ENCODE results near the gene MRPL41.
"Not testable (repeated sequence)": the region's sequence is repeated elsewhere in the genome, so short reads cannot be mapped to it uniquely, and the experiment has no call there.

Gene MRPL41

GRCh38 chr9:137550958-137551263 lies 768 bp upstream of the MRPL41 start:
- not testable (repeated sequence) for H3K9me3 ChIP-seq (ENCODE audit: low read length); H3K27me3 ChIP-seq (ENCODE audit: insufficient read depth, low read length); H2AFZ ChIP-seq (ENCODE audit: low read depth, low read length); H3K4me1 ChIP-seq (ENCODE audit: insufficient read depth, low read length)
- peak overlapping the region; percentile 57 for H3K4me3 ChIP-seq (ENCODE audit: low read length)
- H3K36me3 ChIP-seq (ENCODE audit: insufficient read depth, low read length): peaks cover 16% of the 10 kb centered on the region

GRCh38 chr9:137552022-137552768 lies 516 bp downstream of the MRPL41 start:
- Histone ChIP-seq H3K36me3 (ENCODE audit: insufficient read depth, low read length) (peaks cover 26% of the 10 kb centered on the region), H3K9me3 (ENCODE audit: low read length) (peaks cover 3% of the 10 kb centered on the region), H3K27me3 (ENCODE audit: insufficient read depth, low read length) (no peaks in the 10 kb centered on the region), H2AFZ (ENCODE audit: low read depth, low read length) (peak overlapping the region; percentile 53), H3K4me1 (ENCODE audit: insufficient read depth, low read length) (peaks cover 9% of the 10 kb centered on the region), H3K4me3 (ENCODE audit: low read length) (peak overlapping the region; percentile 57)

DNA sequence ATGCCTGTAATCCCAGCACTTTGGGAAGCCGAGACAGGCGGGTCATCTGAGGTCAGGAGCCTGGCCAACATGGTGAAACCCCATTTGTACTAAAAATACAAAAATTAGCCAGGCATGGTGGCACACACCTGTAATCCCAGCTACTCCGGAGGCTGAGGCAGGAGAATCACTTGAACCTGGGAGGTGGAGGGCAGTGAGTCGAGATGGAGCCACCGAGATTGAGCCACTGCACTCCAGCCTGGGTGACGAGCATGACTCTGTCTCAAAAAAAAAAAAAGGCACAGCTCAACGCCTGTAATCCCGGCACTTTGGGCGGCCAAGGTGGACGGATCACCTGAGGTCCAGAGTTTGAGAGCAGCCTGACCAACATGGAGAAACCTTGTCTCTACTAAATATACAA lies 2.0 kb downstream of the MRPL41 start:
- H3K4me1 ChIP-seq (ENCODE audit: insufficient read depth, low read length); H3K9me3 ChIP-seq (ENCODE audit: low read length); H2AFZ ChIP-seq (ENCODE audit: low read depth, low read length); H3K4me3 ChIP-seq (ENCODE audit: low read length); H3K27me3 ChIP-seq (ENCODE audit: insufficient read depth, low read length): not testable (repeated sequence)
- peaks cover 26% of the 10 kb centered on the region for H3K36me3 ChIP-seq (ENCODE audit: insufficient read depth, low read length)

DNA sequence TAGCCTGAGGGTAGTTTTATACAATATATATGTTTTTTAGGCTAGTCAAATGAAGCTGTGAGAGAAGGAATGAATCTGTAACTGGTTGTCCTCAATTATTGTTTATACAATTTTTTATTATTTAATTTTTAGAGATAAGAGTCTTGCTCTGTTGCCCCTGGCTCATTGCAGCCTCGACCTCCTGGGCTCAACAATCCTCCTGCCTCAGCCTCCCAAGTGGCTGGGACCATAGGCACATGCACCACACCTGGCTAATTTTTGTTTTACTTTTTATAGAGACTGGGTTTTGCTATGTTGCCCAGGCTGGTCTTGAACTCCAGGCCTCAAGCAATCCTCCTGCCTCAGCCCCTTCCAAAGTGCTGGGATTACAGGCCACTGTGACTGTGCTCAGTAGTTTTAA lies 2.7 kb downstream of the MRPL41 start:
- Histone ChIP-seq H3K4me3 (ENCODE audit: low read length) (no peak overlapping the region), H2AFZ (ENCODE audit: low read depth, low read length) (no peak overlapping the region), H3K36me3 (ENCODE audit: insufficient read depth, low read length) (peaks cover 26% of the 10 kb centered on the region), H3K9me3 (ENCODE audit: low read length) (no peaks in the 10 kb centered on the region), H3K27me3 (ENCODE audit: insufficient read depth, low read length) (no peaks in the 10 kb centered on the region), H3K4me1 (ENCODE audit: insufficient read depth, low read length) (peaks cover 9% of the 10 kb centered on the region)

DNA sequence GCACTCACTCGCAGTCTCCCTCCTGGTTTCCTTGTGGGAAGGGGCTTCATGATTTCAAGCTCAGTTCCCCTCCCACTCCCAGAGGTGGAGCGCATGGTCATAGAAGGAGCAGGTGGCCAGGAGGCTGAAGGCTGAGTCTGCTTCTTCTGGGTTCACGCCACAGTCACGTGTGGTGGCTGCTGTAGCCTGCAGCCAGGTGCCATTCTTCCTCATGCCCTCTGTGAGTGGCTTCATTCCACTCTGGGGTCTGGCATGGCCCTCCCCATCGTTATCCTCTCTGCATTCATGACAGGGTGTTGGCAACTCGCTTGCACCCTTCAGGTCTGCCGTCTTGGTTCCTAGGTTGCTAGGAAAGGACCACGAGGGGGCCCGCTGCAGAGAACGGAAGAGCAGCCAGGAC lies 3.5 kb downstream of the MRPL41 start:
- Histone ChIP-seq H3K9me3 (ENCODE audit: low read length) (no peaks in the 10 kb centered on the region), H3K36me3 (ENCODE audit: insufficient read depth, low read length) (peaks cover 33% of the 10 kb centered on the region), H3K4me1 (ENCODE audit: insufficient read depth, low read length) (peaks cover 2% of the 10 kb centered on the region), H2AFZ (ENCODE audit: low read depth, low read length) (no peak overlapping the region), H3K27me3 (ENCODE audit: insufficient read depth, low read length) (no peaks in the 10 kb centered on the region), H3K4me3 (ENCODE audit: low read length) (no peak overlapping the region)

- no peak overlapping the region for H2AFZ ChIP-seq (ENCODE audit: low read depth, low read length)
- H3K36me3 ChIP-seq (ENCODE audit: insufficient read depth, low read length): peaks cover 36% of the 10 kb centered on the region
- H3K4me1 ChIP-seq (ENCODE audit: insufficient read depth, low read length): no peaks in the 10 kb centered on the region
- no peaks in the 10 kb centered on the region for H3K27me3 ChIP-seq (ENCODE audit: insufficient read depth, low read length)
- H3K9me3 ChIP-seq (ENCODE audit: low read length): no peaks in the 10 kb centered on the region
- no peak overlapping the region for H3K4me3 ChIP-seq (ENCODE audit: low read length)
Observed at GRCh38 chr9:137556069-137556838, 4.6 kb downstream of the MRPL41 start.

DNA sequence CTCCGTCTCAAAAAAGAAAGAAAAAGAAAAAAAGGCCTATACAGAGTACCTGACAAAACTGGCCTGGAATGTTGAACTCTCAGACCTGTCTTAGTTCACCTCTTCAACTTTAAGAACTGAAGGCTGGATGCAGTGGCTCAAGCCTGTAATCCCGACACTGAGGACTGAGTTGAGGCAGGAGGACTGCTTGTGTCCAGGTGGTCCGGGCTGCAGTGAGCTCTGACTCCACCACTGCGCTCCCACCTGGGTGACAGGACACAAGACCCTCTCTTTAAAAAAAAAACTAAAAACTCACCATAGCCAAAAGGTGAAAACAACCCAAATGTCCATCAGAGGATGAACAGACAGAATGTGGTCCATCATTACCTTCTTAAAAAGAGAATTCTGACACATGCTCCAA lies 6.4 kb downstream of the MRPL41 start:
- no peaks in the 10 kb centered on the region for H3K4me1 ChIP-seq (ENCODE audit: insufficient read depth, low read length)
- peaks cover 47% of the 10 kb centered on the region for H3K36me3 ChIP-seq (ENCODE audit: insufficient read depth, low read length)
- H2AFZ ChIP-seq (ENCODE audit: low read depth, low read length): no peak overlapping the region

GRCh38 chr9:137564134-137564533 lies 12.5 kb downstream of the MRPL41 start:
- Histone ChIP-seq H3K27me3 (ENCODE audit: insufficient read depth, low read length) (no peaks in the 10 kb centered on the region), H2AFZ (ENCODE audit: low read depth, low read length) (no peak overlapping the region), H3K36me3 (ENCODE audit: insufficient read depth, low read length) (peaks cover 45% of the 10 kb centered on the region), H3K4me1 (ENCODE audit: insufficient read depth, low read length) (no peaks in the 10 kb centered on the region), H3K9me3 (ENCODE audit: low read length) (no peaks in the 10 kb centered on the region), H3K4me3 (ENCODE audit: low read length) (no peak overlapping the region)

More for the DNA sequence above, 6.4 kb downstream of the MRPL41 start:
- Histone ChIP-seq H3K9me3 (ENCODE audit: low read length) (no peaks in the 10 kb centered on the region), H3K27me3 (ENCODE audit: insufficient read depth, low read length) (no peaks in the 10 kb centered on the region), H3K4me3 (ENCODE audit: low read length) (no peak overlapping the region)

- Histone ChIP-seq H3K27me3 (ENCODE audit: insufficient read depth, low read length) (no peaks in the 10 kb centered on the region), H3K4me1 (ENCODE audit: insufficient read depth, low read length) (no peaks in the 10 kb centered on the region), H3K9me3 (ENCODE audit: low read length) (no peaks in the 10 kb centered on the region)
Observed at GRCh38 chr9:137564817-137565411, 13.2 kb downstream of the MRPL41 start.

GRCh38 chr9:137568445-137568844 lies 16.8 kb downstream of the MRPL41 start:
- not testable (repeated sequence) for H3K4me3 ChIP-seq (ENCODE audit: low read length); H2AFZ ChIP-seq (ENCODE audit: low read depth, low read length); H3K27me3 ChIP-seq (ENCODE audit: insufficient read depth, low read length); H3K4me1 ChIP-seq (ENCODE audit: insufficient read depth, low read length); H3K9me3 ChIP-seq (ENCODE audit: low read length)
- peaks cover 47% of the 10 kb centered on the region for H3K36me3 ChIP-seq (ENCODE audit: insufficient read depth, low read length)

More at GRCh38 chr9:137564817-137565411, 13.2 kb downstream of the MRPL41 start:
- Histone ChIP-seq H3K4me3 (ENCODE audit: low read length) (no peak overlapping the region), H2AFZ (ENCODE audit: low read depth, low read length) (no peak overlapping the region), H3K36me3 (ENCODE audit: insufficient read depth, low read length) (peaks cover 46% of the 10 kb centered on the region)

- H3K4me1 ChIP-seq (ENCODE audit: insufficient read depth, low read length): no peaks in the 10 kb centered on the region
- no peaks in the 10 kb centered on the region for H3K27me3 ChIP-seq (ENCODE audit: insufficient read depth, low read length)
- no peak overlapping the region for H2AFZ ChIP-seq (ENCODE audit: low read depth, low read length)
- H3K36me3 ChIP-seq (ENCODE audit: insufficient read depth, low read length): peaks cover 44% of the 10 kb centered on the region
- H3K9me3 ChIP-seq (ENCODE audit: low read length): no peaks in the 10 kb centered on the region
- no peak overlapping the region for H3K4me3 ChIP-seq (ENCODE audit: low read length)
Observed at GRCh38 chr9:137569609-137570203, 18.0 kb downstream of the MRPL41 start.

- Histone ChIP-seq H3K36me3 (ENCODE audit: insufficient read depth, low read length) (peaks cover 48% of the 10 kb centered on the region), H3K27me3 (ENCODE audit: insufficient read depth, low read length) (no peaks in the 10 kb centered on the region), H2AFZ (ENCODE audit: low read depth, low read length) (no peak overlapping the region), H3K9me3 (ENCODE audit: low read length) (no peaks in the 10 kb centered on the region), H3K4me3 (ENCODE audit: low read length) (no peak overlapping the region), H3K4me1 (ENCODE audit: insufficient read depth, low read length) (no peaks in the 10 kb centered on the region)
Observed at GRCh38 chr9:137570566-137570965, 18.9 kb downstream of the MRPL41 start.

DNA sequence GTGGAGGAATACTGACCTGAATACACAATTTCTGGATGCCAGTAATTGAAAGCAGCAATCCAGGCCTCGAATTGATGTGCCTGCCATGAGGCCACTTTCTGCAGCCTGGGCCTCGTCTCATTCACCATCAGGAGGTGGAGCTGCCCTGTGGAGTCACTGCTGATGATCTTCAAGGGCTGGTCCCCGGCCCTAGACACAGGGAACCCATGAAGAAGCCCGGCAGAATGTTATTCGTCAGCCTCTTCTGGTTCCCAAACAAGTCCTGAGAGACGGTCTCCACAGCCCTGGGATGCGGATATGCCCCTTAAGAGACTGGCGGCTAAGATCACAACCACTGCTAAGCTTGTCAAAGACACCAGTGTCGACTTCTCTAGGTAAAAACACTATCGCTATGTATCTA lies 22.5 kb downstream of the MRPL41 start:
- Histone ChIP-seq H3K36me3 (ENCODE audit: insufficient read depth, low read length) (peaks cover 49% of the 10 kb centered on the region), H3K4me3 (ENCODE audit: low read length) (no peak overlapping the region), H3K4me1 (ENCODE audit: insufficient read depth, low read length) (peaks cover 12% of the 10 kb centered on the region), H2AFZ (ENCODE audit: low read depth, low read length) (no peak overlapping the region), H3K27me3 (ENCODE audit: insufficient read depth, low read length) (no peaks in the 10 kb centered on the region), H3K9me3 (ENCODE audit: low read length) (no peaks in the 10 kb centered on the region)

Data from neuron (in vitro differentiated cells).